Measurements from ENCODE around the gene RABGAP1L. TPM values are rescaled to one million over a fixed set of nuclear protein-coding genes. Genes with fewer than 3 reads are reported as not detected.

Gene RABGAP1L
- total and polyA plus RNA-seq, 2 of the 8 experiments (the other 6 are each of a cell fraction or from before 2014, with no cell fraction given) = 33.3 to 156 TPM

DNA sequence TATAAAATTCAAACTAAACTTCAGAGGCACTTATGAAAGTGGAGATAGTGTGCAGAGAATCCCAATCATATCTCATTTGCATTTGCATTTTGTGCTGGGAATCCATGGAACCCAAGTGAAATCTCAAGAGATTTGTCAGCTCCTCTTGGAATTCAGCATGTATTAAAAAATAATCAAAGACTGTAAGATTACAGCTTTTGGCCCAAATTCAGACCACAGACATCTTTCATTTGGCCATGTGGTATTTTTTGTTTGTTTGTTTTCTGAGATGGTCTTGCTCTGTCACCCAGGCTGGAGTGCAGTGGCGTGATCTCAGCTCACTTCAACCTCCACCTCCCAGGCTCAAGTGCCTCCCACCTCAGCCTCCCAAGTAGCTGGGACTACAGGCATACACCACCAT, 836.6 kb downstream of the RABGAP1L start:
- no peak for DNase-seq (ENCODE audit: low read depth in 1 of 2, low spot score in 2 of 2)
- no peaks in the 10 kb centered on the region for H3K79me1 ChIP-seq (ENCODE audit: low read depth, low read length)
- no peak overlapping the region for H2BK5ac ChIP-seq (ENCODE audit: low read depth, low read length)
- no peak for TF ChIP-seq CREB1 (IDR thresholded peaks at IDR 0.05)
- no peak for TF ChIP-seq GTF2F1 (IDR thresholded peaks at IDR 0.05; ENCODE audit: borderline replicate concordance, low read depth, low read length)
- no peak for TF ChIP-seq CTBP2 (IDR thresholded peaks at IDR 0.05; ENCODE audit: borderline replicate concordance, insufficient read depth, insufficient read length, low read length)
- TF ChIP-seq CHD1 (IDR thresholded peaks at IDR 0.05; ENCODE audit: low read depth, low read length) = no peak
- TF ChIP-seq MAX (IDR thresholded peaks at IDR 0.05) = no peak
- TF ChIP-seq RXRA (IDR thresholded peaks at IDR 0.05; ENCODE audit: insufficient read depth, low read depth, low read length) = no peak
- no peak for TF ChIP-seq CBX5 (IDR thresholded peaks at IDR 0.05; ENCODE audit: low read depth, low read length)
- no peak for TF ChIP-seq BRCA1 (IDR thresholded peaks at IDR 0.05; ENCODE audit: low read depth, low read length)
- TF ChIP-seq SIRT6 (IDR thresholded peaks at IDR 0.05; ENCODE audit: low read length) = no peak
- no peak for TF ChIP-seq ASH2L (IDR thresholded peaks at IDR 0.05; ENCODE audit: low read length)
- no peak for TF ChIP-seq CHD2 (IDR thresholded peaks at IDR 0.05; ENCODE audit: low read length)
- TF ChIP-seq CBX8 (IDR thresholded peaks at IDR 0.05; ENCODE audit: borderline replicate concordance, low read depth, low read length) = no peak

More for the DNA sequence above, 836.6 kb downstream of the RABGAP1L start:
- Histone ChIP-seq H3K23me2 (ENCODE audit: low read depth, low read length) (peaks cover 4% of the 10 kb centered on the region; the same call in 1 of the 2 replicates), H3K27ac (ENCODE audit: low read depth, low read length) (no peak overlapping the region), H3K56ac (replicated peaks; ENCODE audit: insufficient read length, low read depth, low read length) (no peak overlapping the region), H3K9me3 (ENCODE audit: insufficient read depth in 2 of 2, low read depth in 1 of 2, low read length in 1 of 2) (no peaks in the 10 kb centered on the region), H2BK120ac (replicated peaks; ENCODE audit: low read depth, low read length) (no peak overlapping the region), H2BK15ac (ENCODE audit: low read length) (no peak overlapping the region), H3K18ac (ENCODE audit: extremely low read depth, low read length) (no peak overlapping the region), H3K36me3 (ENCODE audit: control insufficient read depth in 2 of 4, insufficient read depth in 4 of 4, low read length in 3 of 4) (peaks cover 0 to 30% (median 10%) of the 10 kb centered on the region in 4 experiments; a peak in 4 of 8 replicates), H3K4me1 (replicated peaks in 1 of 4; ENCODE audit: control insufficient read depth in 3 of 4, insufficient read depth in 4 of 4, low read length in 3 of 4) (no peaks in the 10 kb centered on the region), H3K23ac (ENCODE audit: insufficient read length) (no peak overlapping the region), H4K20me1 (replicated peaks in 1 of 2; ENCODE audit: control insufficient read depth in 1 of 2, insufficient read depth in 2 of 2, low read length in 2 of 2) (peaks cover 0 to 1% of the 10 kb centered on the region in 2 experiments), H3K9ac (replicated peaks in 1 of 4; ENCODE audit: extremely low read depth in 1 of 4, low read depth in 3 of 4, low read length in 3 of 4) (no peak overlapping the region), H3K4ac (replicated peaks; ENCODE audit: insufficient read length, low read depth, low read length) (no peak overlapping the region), H2AFZ (ENCODE audit: low read length) (no peak overlapping the region), H3K4me2 (ENCODE audit: insufficient read depth in 1 of 2, low read depth in 2 of 2, low read length in 2 of 2) (no peak overlapping the region), H3K27me3 (replicated peaks in 1 of 4; ENCODE audit: control insufficient read depth in 3 of 4, extremely low read depth in 1 of 4, insufficient read depth in 3 of 4, low read length in 3 of 4) (no peaks in the 10 kb centered on the region), H3K14ac (ENCODE audit: insufficient read length) (no peak overlapping the region), H2BK20ac (ENCODE audit: low read length) (no peak overlapping the region), H4K8ac (ENCODE audit: extremely low read depth, insufficient read depth, low read length) (no peak overlapping the region), H3K79me2 (ENCODE audit: control insufficient read depth in 1 of 2, insufficient read depth in 2 of 2, low read length in 2 of 2) (peaks cover 9% of the 10 kb centered on the region in 2 experiments), H2AK5ac (ENCODE audit: low read depth, low read length) (no peak overlapping the region), H3K4me3 (ENCODE audit: extremely low read depth in 1 of 4, insufficient read depth in 2 of 4, low read depth in 3 of 4, low read length in 4 of 4) (no peak overlapping the region), H4K5ac (ENCODE audit: insufficient read length, low read depth, low read length) (no peak overlapping the region), H4K91ac (replicated peaks; ENCODE audit: insufficient read length, low read length) (no peak overlapping the region), H2BK12ac (ENCODE audit: low read depth, low read length) (no peak overlapping the region)
- POLR2A ChIA-PET (ENCODE audit: partially characterized antibody) = interaction anchor here (1.1 to 1.7 kb wide), 3 partner anchors 10 to 115 kb away, joined by 3 to 8 read pairs (median 6); no protein-coding TSS in a partner anchor
- 100% methylated on average over 1 of the region's 1 CpG; no CpG with 5 or more reads in 1 of the 2 experiments for WGBS, 2 experiments (ENCODE audit: extremely low coverage in 1 of 2, insufficient coverage in 1 of 2, insufficient read length in 1 of 2, insufficient replicate concordance in 2 of 2, low coverage in 1 of 2, low lambda C conversion rate in 2 of 2, missing lambda C conversion rate in 1 of 2)
- CTCF ChIA-PET (ENCODE audit: partially characterized antibody) = interaction anchor here (1.2 kb wide), 1 partner anchor 9 kb away, joined by 4 read pairs; no protein-coding TSS in a partner anchor
- no peak for FAIRE-seq

All from H1 (cell line).